Endothelial cell of umbilical vein (primary cell): ENCODE data around the gene GSE1. TPM values are rescaled to one million over a fixed set of nuclear protein-coding genes. Genes with fewer than 3 reads are reported as not detected.

Experiments used
- BruUV-seq: library from RNA; stranded (reverse); fragments of 400-500 nt; replicated peaks from 2 replicates; lab custom pipeline; 2021; lab: Mats Ljungman, UMichigan
- CTCF ChIA-PET: fragments of 300-600, 350-600 bp; sonication (Branson Sonifier 250); formaldehyde crosslinking; loops from one replicate; lab custom pipeline; 2021; ENCODE audit warnings: antibody characterized with exemption, inconsistent platforms; lab: Charles Lee
- POLR2A ChIA-PET: fragments of 300-600, 350-600 bp; sonication (Branson Sonifier 250); formaldehyde crosslinking; loops from one replicate; lab custom pipeline; 2021; ENCODE audit warnings: antibody characterized with exemption, inconsistent platforms; lab: Charles Lee
- DNase-seq: peaks from one replicate; pipeline ENCODE4 v3.0.0-alpha.2; 2011; ENCODE audit warnings: low read depth, low spot score
- FAIRE-seq: peaks from 2 replicates; lab custom pipeline; 2011; peaks lifted over from hg19 to GRCh38; lab: Jason Lieb, UNC
- H2AFZ ChIP-seq: 2 replicates; pipeline ENCODE4 v1.6.0; 2012; ENCODE audit warnings: low read depth, low read length, control low read depth, inconsistent platforms
- H3K27ac ChIP-seq: 2 replicates; pipeline ENCODE4 v1.5.1; 2011; ENCODE audit warnings: low read depth, mild to moderate bottlenecking, control low read depth, low read length, moderate library complexity; ENCODE audit not compliant: insufficient read depth
- H3K27me3 ChIP-seq, 2 experiments: 2 replicates each; pipeline versions ENCODE4 v1.6.0 to v1.6.1; 2011; ENCODE audit warnings: low read length in 2 of 2, mixed read lengths in 1 of 2; ENCODE audit not compliant: control insufficient read depth in 2 of 2, insufficient read depth in 2 of 2
- H3K36me3 ChIP-seq, 2 experiments: 2 replicates in 1 of 2; 3 replicates in 1 of 2; pipeline ENCODE4 v1.5.1; 2011; ENCODE audit warnings: low read length in 2 of 2, mild to moderate bottlenecking in 1 of 2, moderate library complexity in 1 of 2; ENCODE audit not compliant: control insufficient read depth in 2 of 2, insufficient read depth in 2 of 2; ENCODE audit errors: extremely low read depth in 1 of 2
- H3K4me1 ChIP-seq: 3 replicates; pipeline ENCODE4 v1.5.1; 2011; ENCODE audit warnings: mild to moderate bottlenecking, low read length; ENCODE audit not compliant: control insufficient read depth, insufficient read depth; ENCODE audit errors: extremely low read depth
- H3K4me2 ChIP-seq: 2 replicates; pipeline ENCODE4 v1.6.1; 2011; ENCODE audit warnings: low read length, control low read depth, mixed read lengths; ENCODE audit not compliant: insufficient read depth
- H3K4me3 ChIP-seq, 3 experiments: fragments of 200-600 bp in 1 of 3; sonication (generic), shearing (Covaris generic) in 1 of 3; replicated peaks in 1 of 3; 2 replicates each; pipeline ENCODE4 v1.5.1; 2011 to 2016; ENCODE audit warnings: control low read depth in 3 of 3, low read length in 3 of 3, mild to moderate bottlenecking in 2 of 3, inconsistent platforms in 1 of 3, low read depth in 1 of 3, moderate library complexity in 1 of 3; ENCODE audit not compliant: insufficient read depth in 1 of 3
- H3K79me2 ChIP-seq: 2 replicates; pipeline ENCODE4 v1.6.0; 2012; ENCODE audit warnings: low read length, inconsistent platforms; ENCODE audit not compliant: control insufficient read depth, insufficient read depth
- H3K9ac ChIP-seq: replicated peaks from 2 replicates; pipeline ENCODE3; 2011; ENCODE audit warnings: low read length, control low read depth; ENCODE audit not compliant: insufficient read depth; ENCODE audit errors: extremely low read depth
- H3K9me1 ChIP-seq: replicated peaks from 3 replicates; pipeline ENCODE4 v1.6.0; 2011; ENCODE audit warnings: mild to moderate bottlenecking, low read length; ENCODE audit not compliant: control insufficient read depth, insufficient read depth; ENCODE audit errors: extremely low read depth
- H3K9me3 ChIP-seq: replicated peaks from 2 replicates; pipeline ENCODE4 v1.5.1; 2012; ENCODE audit warnings: low read length, inconsistent platforms; ENCODE audit not compliant: control insufficient read depth, insufficient read depth
- H4K20me1 ChIP-seq: replicated peaks from 2 replicates; pipeline ENCODE3; 2011; ENCODE audit warnings: mild to moderate bottlenecking, low read length; ENCODE audit not compliant: control insufficient read depth, insufficient read depth; ENCODE audit errors: extremely low read depth
- EZH2 ChIP-seq: IDR thresholded peaks from 2 replicates; pipeline ENCODE4 v1.6.1; 2012; ENCODE audit warnings: borderline replicate concordance, low read depth, mild to moderate bottlenecking, moderate library complexity, low read length, inconsistent platforms; ENCODE audit not compliant: severe bottlenecking
- FOS ChIP-seq: IDR thresholded peaks from 2 replicates; pipeline ENCODE4 v1.6.1; 2011; ENCODE audit warnings: mild to moderate bottlenecking, low read length, moderate library complexity, borderline replicate concordance; ENCODE audit not compliant: insufficient read depth
- GATA2 ChIP-seq: IDR thresholded peaks from 2 replicates; pipeline ENCODE4 v1.7.0; 2011; ENCODE audit warnings: low read depth, mild to moderate bottlenecking, moderate library complexity, mixed read lengths, low read length; ENCODE audit not compliant: insufficient read length, insufficient read depth
- JUN ChIP-seq: IDR thresholded peaks from 2 replicates; pipeline ENCODE4 v1.6.1; 2011; ENCODE audit warnings: borderline replicate concordance, low read depth; ENCODE audit not compliant: insufficient read length, insufficient read depth
- MYC ChIP-seq: IDR thresholded peaks from one replicate; pipeline ENCODE4 v1.6.1; 2011; ENCODE audit warnings: mild to moderate bottlenecking, low read depth, low read length
- POLR2A ChIP-seq: IDR thresholded peaks from 2 replicates; pipeline ENCODE4 v1.6.1; 2012; ENCODE audit warnings: low read depth, mild to moderate bottlenecking, control low read depth, low read length
- POLR2AphosphoS5 ChIP-seq: IDR thresholded peaks from 2 replicates; pipeline ENCODE4 v1.6.1; 2012; ENCODE audit warnings: low read depth, mild to moderate bottlenecking, control low read depth, low read length, moderate library complexity; ENCODE audit not compliant: insufficient read depth
- dilution Hi-C: fragments of 300-500 bp; cut with MboI; formaldehyde crosslinking; loops from one replicate; pipeline ENCODE4 v1.15.0; 2019; ENCODE audit warnings: low sequenced_read_pairs; ENCODE audit not compliant: extremely low pct_ligation_motif_present
- intact Hi-C: fragments of 100-400 bp; cut with micrococcal nuclease; formaldehyde crosslinking; loops from one replicate; pipeline ENCODE4 v1.10.0; 2022
- polyA plus RNA-seq, 4 experiments: library from polyadenylated mRNA; depleted of rRNA in 3 of 4; stranded (reverse) in 3 of 4; unstranded in 1 of 4; fragments of >200 nt; gene quantifications; 2 replicates each; pipeline versions ENCODE4 v1.2.1 to v1.2.3, GENCODE V29; 2011 to 2012; ENCODE audit warnings: missing spikeins in 1 of 4
- total RNA-seq: library from RNA; stranded (reverse); gene quantifications from 2 replicates; pipeline ENCODE4 v1.2.3, GENCODE V29; 2021
- TF ChIP-seq, protein P1 (sequence below), 2 donors: IDR thresholded peaks; 1 replicate in 1 of 2; 2 replicates in 1 of 2; pipeline ENCODE4 v1.5.1; 2011; ENCODE audit warnings: low read length in 2 of 2, mild to moderate bottlenecking in 2 of 2, moderate library complexity in 2 of 2, control low read depth in 1 of 2, inconsistent platforms in 1 of 2, low read depth in 1 of 2; ENCODE audit not compliant: insufficient read depth in 1 of 2; ENCODE audit errors: extremely low read depth in 1 of 2
- TF ChIP-seq, protein P2 (sequence below): IDR thresholded peaks from 2 replicates; pipeline ENCODE4 v1.6.1; 2011; ENCODE audit not compliant: insufficient read depth, insufficient read length

Gene GSE1
- total and polyA plus RNA-seq, 2 donors (not counting 3 experiments of a cell fraction or from before 2014, with no cell fraction given), result 4.2 to 18.3 TPM

DNA sequence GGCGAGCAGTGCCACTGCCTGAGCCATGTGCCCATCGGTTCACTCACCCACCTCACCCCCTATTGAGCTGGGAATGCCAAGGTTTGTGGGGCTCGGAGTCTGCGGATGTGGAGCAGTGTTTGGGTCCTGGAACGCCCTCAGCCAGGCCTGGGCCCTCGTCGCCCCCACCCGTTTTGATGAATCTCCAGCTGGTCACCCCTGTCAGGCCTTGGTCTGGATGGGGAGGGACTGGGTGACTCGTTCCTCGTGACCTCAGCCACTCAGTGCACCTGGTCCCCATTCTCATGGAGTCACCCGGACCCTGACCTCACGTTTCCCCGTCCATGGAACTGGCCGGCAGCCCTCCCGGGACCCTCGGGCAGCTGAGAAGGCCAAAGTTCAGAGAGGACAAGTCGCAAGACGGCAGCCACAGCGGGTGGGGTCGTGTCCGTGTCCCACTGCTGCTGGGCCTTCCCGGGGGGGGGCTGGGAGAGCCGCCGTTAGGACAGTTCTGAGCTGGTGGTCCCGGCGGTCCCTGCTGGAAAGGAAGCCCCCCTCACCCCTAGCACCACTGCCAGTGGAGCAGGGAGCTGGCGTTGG is 23.2 kb downstream of the GSE1 start:
- ChIA-PET CTCF (interaction anchor here (1.2 to 4.0 kb wide), 3 partner anchors 9 to 20 kb away, joined by 3 to 17 read pairs (median 3); no protein-coding TSS in a partner anchor), POLR2A (no interaction called here)
- Histone ChIP-seq H4K20me1 (no peaks in the 10 kb centered on the region), H3K36me3 (no peaks in the 10 kb centered on the region), H3K27me3 (no peaks in the 10 kb centered on the region), H3K4me1 (no peaks in the 10 kb centered on the region), H3K27ac (no peak overlapping the region), H3K9me3 (no peaks in the 10 kb centered on the region), H3K9ac (no peak overlapping the region), H3K4me2 (no peak overlapping the region), H3K4me3 (no peak overlapping the region), H3K79me2 (no peaks in the 10 kb centered on the region), H3K9me1 (no peaks in the 10 kb centered on the region), H2AFZ (no peak overlapping the region)
- dilution Hi-C loops, result no loop called here
- no peak for TF ChIP-seq JUN
- TF ChIP-seq MYC, result no peak
- TF ChIP-seq, protein P1, sequence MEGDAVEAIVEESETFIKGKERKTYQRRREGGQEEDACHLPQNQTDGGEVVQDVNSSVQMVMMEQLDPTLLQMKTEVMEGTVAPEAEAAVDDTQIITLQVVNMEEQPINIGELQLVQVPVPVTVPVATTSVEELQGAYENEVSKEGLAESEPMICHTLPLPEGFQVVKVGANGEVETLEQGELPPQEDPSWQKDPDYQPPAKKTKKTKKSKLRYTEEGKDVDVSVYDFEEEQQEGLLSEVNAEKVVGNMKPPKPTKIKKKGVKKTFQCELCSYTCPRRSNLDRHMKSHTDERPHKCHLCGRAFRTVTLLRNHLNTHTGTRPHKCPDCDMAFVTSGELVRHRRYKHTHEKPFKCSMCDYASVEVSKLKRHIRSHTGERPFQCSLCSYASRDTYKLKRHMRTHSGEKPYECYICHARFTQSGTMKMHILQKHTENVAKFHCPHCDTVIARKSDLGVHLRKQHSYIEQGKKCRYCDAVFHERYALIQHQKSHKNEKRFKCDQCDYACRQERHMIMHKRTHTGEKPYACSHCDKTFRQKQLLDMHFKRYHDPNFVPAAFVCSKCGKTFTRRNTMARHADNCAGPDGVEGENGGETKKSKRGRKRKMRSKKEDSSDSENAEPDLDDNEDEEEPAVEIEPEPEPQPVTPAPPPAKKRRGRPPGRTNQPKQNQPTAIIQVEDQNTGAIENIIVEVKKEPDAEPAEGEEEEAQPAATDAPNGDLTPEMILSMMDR (IDR thresholded peaks at IDR 0.05; ENCODE audit: extremely low read depth in 1 of 2, insufficient read depth in 1 of 2, low read depth in 1 of 2, low read length in 2 of 2), result no peak
- TF ChIP-seq, protein P2, sequence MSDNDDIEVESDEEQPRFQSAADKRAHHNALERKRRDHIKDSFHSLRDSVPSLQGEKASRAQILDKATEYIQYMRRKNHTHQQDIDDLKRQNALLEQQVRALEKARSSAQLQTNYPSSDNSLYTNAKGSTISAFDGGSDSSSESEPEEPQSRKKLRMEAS, result no peak
- TF ChIP-seq EZH2, result no peak
- TF ChIP-seq FOS, result no peak
- no peak for TF ChIP-seq POLR2AphosphoS5
- TF ChIP-seq GATA2, result no peak
- TF ChIP-seq POLR2A, result no peak
- intact Hi-C loops, result no loop called here
- FAIRE-seq (no peak), DNase-seq (no peak)
- no TSS peak for BruUV-seq
